Measurements from ENCODE around the gene ACLY. TPM values are rescaled to one million over a fixed set of nuclear protein-coding genes. Genes with fewer than 3 reads are reported as not detected.

ACLY gene
- total and polyA plus RNA-seq, 3 experiments from 2014 or later: 70.6 to 189 (median 188) TPM

- ChIA-PET POLR2A (no interaction called here), CTCF (no interaction called here)
- H3K27me3 Mint-ChIP-seq: peaks cover 0 to 1% of the 10 kb centered on the region in 2 donors
- H3K4me3 Mint-ChIP-seq: peak overlapping the region in 1 of 7 donors; percentile 23
- no peak for DNase-seq
- Histone ChIP-seq H3K9me3 (ENCODE audit: low read length) (no peaks in the 10 kb centered on the region), H3K27me3 (ENCODE audit: insufficient read depth, low read length, poor library complexity, severe bottlenecking) (no peaks in the 10 kb centered on the region), H3K4me1 (ENCODE audit: insufficient read depth, low read length) (no peaks in the 10 kb centered on the region), H3K36me3 (ENCODE audit: insufficient read depth, low read length) (no peaks in the 10 kb centered on the region), H3K4me3 (ENCODE audit: low read length) (no peak overlapping the region), H3K27ac (ENCODE audit: low read depth, low read length) (no peak overlapping the region)
- H3K36me3 Mint-ChIP-seq: peaks cover 0 to 42% (median 2%) of the 10 kb centered on the region in 3 donors
- H3K4me1 Mint-ChIP-seq: no peaks in the 10 kb centered on the region
- peak overlapping the region in 1 of 8 donors; percentile 78 for H3K27ac Mint-ChIP-seq
- no peaks in the 10 kb centered on the region for H3K9me3 Mint-ChIP-seq
Observed at GRCh38 chr17:41825175-41825845, 93.4 kb downstream of the ACLY start.

GRCh38 chr17:41824086-41824485 is 94.7 kb downstream of the ACLY start:
- Histone ChIP-seq H3K4me3 (ENCODE audit: low read length) (no peak overlapping the region), H3K27me3 (ENCODE audit: insufficient read depth, low read length, poor library complexity, severe bottlenecking) (no peaks in the 10 kb centered on the region), H3K4me1 (ENCODE audit: insufficient read depth, low read length) (no peaks in the 10 kb centered on the region), H3K36me3 (ENCODE audit: insufficient read depth, low read length) (no peaks in the 10 kb centered on the region), H3K27ac (ENCODE audit: low read depth, low read length) (no peak overlapping the region), H3K9me3 (ENCODE audit: low read length) (no peaks in the 10 kb centered on the region)
- no peak overlapping the region for H3K27ac Mint-ChIP-seq
- no peaks in the 10 kb centered on the region for H3K4me1 Mint-ChIP-seq
- ChIA-PET CTCF (interaction anchor here (0.7 kb wide), 1 partner anchor 1556 kb away, joined by 3 read pairs; no protein-coding TSS in a partner anchor), POLR2A (interaction anchor here (0.7 kb wide), 1 partner anchor 8 kb away, joined by 4 read pairs; no protein-coding TSS in a partner anchor)
- no peaks in the 10 kb centered on the region for H3K9me3 Mint-ChIP-seq
- DNase-seq: no peak
- H3K4me3 Mint-ChIP-seq: no peak overlapping the region
- peaks cover 0 to 32% (median 0%) of the 10 kb centered on the region in 3 donors for H3K36me3 Mint-ChIP-seq
- H3K27me3 Mint-ChIP-seq: peaks cover 4% of the 10 kb centered on the region in 2 donors

GRCh38 chr17:41823580-41823979 is 95.2 kb downstream of the ACLY start:
- POLR2A ChIA-PET: interaction anchor here (0.6 to 0.7 kb wide), 2 partner anchors 9 to 86 kb away, joined by 4 read pairs; no protein-coding TSS in a partner anchor
- no peak overlapping the region for H3K4me3 Mint-ChIP-seq

GRCh38 chr17:41823141-41823524 is 95.6 kb downstream of the ACLY start:
- Histone ChIP-seq H3K4me1 (ENCODE audit: insufficient read depth, low read length) (no peaks in the 10 kb centered on the region), H3K9me3 (ENCODE audit: low read length) (no peaks in the 10 kb centered on the region), H3K4me3 (ENCODE audit: low read length) (no peak overlapping the region), H3K36me3 (ENCODE audit: insufficient read depth, low read length) (no peaks in the 10 kb centered on the region), H3K27me3 (ENCODE audit: insufficient read depth, low read length, poor library complexity, severe bottlenecking) (no peaks in the 10 kb centered on the region), H3K27ac (ENCODE audit: low read depth, low read length) (no peak overlapping the region)
- CTCF ChIA-PET: interaction anchor here (1.5 kb wide), 1 partner anchor 12 kb away, joined by 5 read pairs; the partner anchor contains the start of gene P3H4
- H3K4me1 Mint-ChIP-seq: no peaks in the 10 kb centered on the region
- H3K36me3 Mint-ChIP-seq: peaks cover 0 to 25% (median 0%) of the 10 kb centered on the region in 3 donors
- DNase-seq: no peak
- no peak overlapping the region for H3K4me3 Mint-ChIP-seq
- peak overlapping the region in 1 of 8 donors; percentile 29 for H3K27ac Mint-ChIP-seq
- H3K27me3 Mint-ChIP-seq: peaks cover 4% of the 10 kb centered on the region in 2 donors
- no peaks in the 10 kb centered on the region for H3K9me3 Mint-ChIP-seq
- POLR2A ChIA-PET: interaction anchor here (0.6 kb wide), 1 partner anchor 86 kb away, joined by 4 read pairs; no protein-coding TSS in a partner anchor

More at GRCh38 chr17:41823580-41823979, 95.2 kb downstream of the ACLY start:
- Mint-ChIP-seq H3K9me3 (no peaks in the 10 kb centered on the region), H3K27me3 (peaks cover 4% of the 10 kb centered on the region in 2 donors), H3K36me3 (peaks cover 0 to 28% (median 0%) of the 10 kb centered on the region in 3 donors), H3K4me1 (no peaks in the 10 kb centered on the region), H3K27ac (peak overlapping the region in 1 of 8 donors; percentile 29)
- CTCF ChIA-PET: interaction anchor here (0.7 kb wide), 1 partner anchor 1555 kb away, joined by 3 read pairs; no protein-coding TSS in a partner anchor
- Histone ChIP-seq H3K27me3 (ENCODE audit: insufficient read depth, low read length, poor library complexity, severe bottlenecking) (no peaks in the 10 kb centered on the region), H3K36me3 (ENCODE audit: insufficient read depth, low read length) (no peaks in the 10 kb centered on the region), H3K9me3 (ENCODE audit: low read length) (no peaks in the 10 kb centered on the region), H3K4me1 (ENCODE audit: insufficient read depth, low read length) (no peaks in the 10 kb centered on the region), H3K27ac (ENCODE audit: low read depth, low read length) (no peak overlapping the region), H3K4me3 (ENCODE audit: low read length) (no peak overlapping the region)
- DNase-seq: no peak

GRCh38 chr17:41822216-41823140 is 96.3 kb downstream of the ACLY start:
- DNase-seq: no peak
- H3K4me3 ChIP-seq (ENCODE audit: low read length): no peak overlapping the region
- H3K9me3 Mint-ChIP-seq: no peaks in the 10 kb centered on the region

GRCh38 chr17:41821776-41822175 is 97.0 kb downstream of the ACLY start:
- Mint-ChIP-seq H3K9me3 (no peaks in the 10 kb centered on the region), H3K4me3 (no peak overlapping the region), H3K36me3 (peaks cover 0 to 16% (median 0%) of the 10 kb centered on the region in 3 donors), H3K27ac (peak overlapping the region in 1 of 8 donors; percentile 79), H3K27me3 (peaks cover 4% of the 10 kb centered on the region in 2 donors), H3K4me1 (no peaks in the 10 kb centered on the region)
- H3K27me3 ChIP-seq (ENCODE audit: insufficient read depth, low read length, poor library complexity, severe bottlenecking): no peaks in the 10 kb centered on the region
- H3K4me3 ChIP-seq (ENCODE audit: low read length): no peak overlapping the region
- DNase-seq: no peak
- no peaks in the 10 kb centered on the region for H3K4me1 ChIP-seq (ENCODE audit: insufficient read depth, low read length)
- ChIA-PET CTCF (interaction anchor here (1.5 kb wide), 1 partner anchor 10 kb away, joined by 5 read pairs; the partner anchor contains the start of gene P3H4), POLR2A (no interaction called here)
- H3K27ac ChIP-seq (ENCODE audit: low read depth, low read length): no peak overlapping the region
- no peaks in the 10 kb centered on the region for H3K9me3 ChIP-seq (ENCODE audit: low read length)
- no peaks in the 10 kb centered on the region for H3K36me3 ChIP-seq (ENCODE audit: insufficient read depth, low read length)

More at GRCh38 chr17:41822216-41823140, 96.3 kb downstream of the ACLY start:
- CTCF ChIA-PET: interaction anchor here (1.5 kb wide), 1 partner anchor 11 kb away, joined by 5 read pairs; the partner anchor contains the start of gene P3H4
- POLR2A ChIA-PET: no interaction called here
- no peak overlapping the region for H3K27ac Mint-ChIP-seq
- peaks cover 4% of the 10 kb centered on the region in 2 donors for H3K27me3 Mint-ChIP-seq
- H3K4me3 Mint-ChIP-seq: peak overlapping the region in 1 of 7 donors; percentile 87
- Histone ChIP-seq H3K36me3 (ENCODE audit: insufficient read depth, low read length) (no peaks in the 10 kb centered on the region), H3K4me1 (ENCODE audit: insufficient read depth, low read length) (no peaks in the 10 kb centered on the region), H3K27me3 (ENCODE audit: insufficient read depth, low read length, poor library complexity, severe bottlenecking) (no peaks in the 10 kb centered on the region), H3K27ac (ENCODE audit: low read depth, low read length) (no peak overlapping the region), H3K9me3 (ENCODE audit: low read length) (no peaks in the 10 kb centered on the region)
- H3K4me1 Mint-ChIP-seq: no peaks in the 10 kb centered on the region
- H3K36me3 Mint-ChIP-seq: peaks cover 0 to 19% (median 0%) of the 10 kb centered on the region in 3 donors

GRCh38 chr17:41818024-41818423 is 100.7 kb downstream of the ACLY start:
- H3K4me3 ChIP-seq (ENCODE audit: low read length): no peak overlapping the region
- no peak for DNase-seq
- H3K36me3 ChIP-seq (ENCODE audit: insufficient read depth, low read length): no peaks in the 10 kb centered on the region
- H3K4me1 Mint-ChIP-seq: peaks cover 4 to 5% (median 4%) of the 10 kb centered on the region in 3 donors
- no peaks in the 10 kb centered on the region for H3K9me3 ChIP-seq (ENCODE audit: low read length)
- no peaks in the 10 kb centered on the region for H3K36me3 Mint-ChIP-seq
- H3K27ac ChIP-seq (ENCODE audit: low read depth, low read length): no peak overlapping the region
- H3K9me3 Mint-ChIP-seq: no peaks in the 10 kb centered on the region
- ChIA-PET POLR2A (no interaction called here), CTCF (no interaction called here)
- no peak overlapping the region for H3K27ac Mint-ChIP-seq
- no peaks in the 10 kb centered on the region for H3K4me1 ChIP-seq (ENCODE audit: insufficient read depth, low read length)
- no peak overlapping the region for H3K4me3 Mint-ChIP-seq
- no peaks in the 10 kb centered on the region for H3K27me3 ChIP-seq (ENCODE audit: insufficient read depth, low read length, poor library complexity, severe bottlenecking)
- peaks cover 4 to 6% of the 10 kb centered on the region in 2 donors for H3K27me3 Mint-ChIP-seq
